ENCODE data around the gene MAPK8IP3.

GRCh38 chr16:1787322-1788094 is 81.5 kb downstream of the MAPK8IP3 start:
- no peak for TF ChIP-seq ESRRA (CRISPR knock-in tag; IDR thresholded peaks at IDR 0.05; ENCODE audit: borderline replicate concordance)
- TF ChIP-seq NR3C1 (CRISPR knock-in tag; conservative IDR thresholded peaks at IDR 0.05; ENCODE audit: low read depth), result no peak
- no peak for TF ChIP-seq ZMAT4 (CRISPR knock-in tag; IDR thresholded peaks at IDR 0.05)
- TF ChIP-seq CTCF (IDR thresholded peaks at IDR 0.05), result no peak
- no peak for TF ChIP-seq NFYB (CRISPR knock-in tag; conservative IDR thresholded peaks at IDR 0.05; ENCODE audit: low read depth)
- no peak for TF ChIP-seq ZNF512 (CRISPR knock-in tag; IDR thresholded peaks at IDR 0.05; ENCODE audit: borderline replicate concordance)
- no peak for TF ChIP-seq CREB1 (CRISPR knock-in tag; IDR thresholded peaks at IDR 0.05)
- TF ChIP-seq MYBL2 (CRISPR knock-in tag; IDR thresholded peaks at IDR 0.05), result no peak
- no peak for TF ChIP-seq USF2 (CRISPR knock-in tag; IDR thresholded peaks at IDR 0.05)
- no peak for TF ChIP-seq AFF4 (CRISPR knock-in tag; IDR thresholded peaks at IDR 0.05; ENCODE audit: borderline replicate concordance)
- no peak for TF ChIP-seq PRRX2 (CRISPR knock-in tag; IDR thresholded peaks at IDR 0.05)
- no peak for TF ChIP-seq SP1 (CRISPR knock-in tag; conservative IDR thresholded peaks at IDR 0.05)
- no peak for TF ChIP-seq ETV6 (CRISPR knock-in tag; IDR thresholded peaks at IDR 0.05)
- no peak for TF ChIP-seq ZNF263 (CRISPR knock-in tag; IDR thresholded peaks at IDR 0.05; ENCODE audit: low read depth)
